Epithelial cell of proximal tubule (primary cell): ENCODE results near the gene CBFA2T3. TPM values are rescaled to one million over a fixed set of nuclear protein-coding genes. Genes with fewer than 3 reads are reported as not detected.
"Not testable (repeated sequence)": the region's sequence is repeated elsewhere in the genome, so short reads cannot be mapped to it uniquely, and the experiment has no call there.

ENCODE experiments used
- DNase-seq: peaks from one replicate; pipeline ENCODE4 v3.0.0-alpha.2; 2011; ENCODE audit warnings: low read depth
- H3K4me3 ChIP-seq: 2 replicates; pipeline ENCODE4 v1.5.1; 2011; ENCODE audit warnings: low read depth, mild to moderate bottlenecking, low read length
- CTCF ChIP-seq: conservative IDR thresholded peaks from 2 replicates; pipeline ENCODE4 v1.5.1; 2012; ENCODE audit warnings: low read depth, mild to moderate bottlenecking, low read length
- total RNA-seq: library from RNA; depleted of rRNA; stranded (reverse); fragments of >200 nt; gene quantifications from 2 replicates; pipeline ENCODE4 v1.2.3, GENCODE V29; 2015

The CBFA2T3 gene
- total RNA-seq, 1 donor from 2014 or later, result 0.86 TPM

- no peak for TF ChIP-seq CTCF
- no peak for DNase-seq
- no peak overlapping the region for H3K4me3 ChIP-seq
These were observed 40.7 kb upstream of the CBFA2T3 start for GRCh38 chr16:89017543-89018281.

- DNase-seq, H3K4me3 ChIP-seq: not testable (repeated sequence)
These were observed 39.6 kb upstream of the CBFA2T3 start for GRCh38 chr16:89016561-89016960.

GRCh38 chr16:89015271-89015859, 38.4 kb upstream of the CBFA2T3 start:
- H3K4me3 ChIP-seq, result no peak overlapping the region
- no peak for DNase-seq
- no peak for TF ChIP-seq CTCF

GRCh38 chr16:89014403-89015230, 37.6 kb upstream of the CBFA2T3 start:
- H3K4me3 ChIP-seq, result no peak overlapping the region
- TF ChIP-seq CTCF, result no peak
- DNase-seq, result no peak

- TF ChIP-seq CTCF, result no peak
- DNase-seq, result no peak
- H3K4me3 ChIP-seq, result no peak overlapping the region
These were observed 36.8 kb upstream of the CBFA2T3 start for GRCh38 chr16:89013692-89014402.

- no peak for TF ChIP-seq CTCF
- DNase-seq, result no peak
- no peak overlapping the region for H3K4me3 ChIP-seq
These were observed 36.1 kb upstream of the CBFA2T3 start for GRCh38 chr16:89013111-89013510.

GRCh38 chr16:89012622-89012995, 35.6 kb upstream of the CBFA2T3 start:
- TF ChIP-seq CTCF, result no peak
- no peak overlapping the region for H3K4me3 ChIP-seq
- no peak for DNase-seq
